ENCODE data around the gene PKNOX2. TPM values are rescaled to one million over a fixed set of nuclear protein-coding genes. Genes with fewer than 3 reads are reported as not detected.

Gene PKNOX2
- total RNA-seq, 4 donors from 2014 or later = 1.2 to 5.7 (median 2.2) TPM

DNA sequence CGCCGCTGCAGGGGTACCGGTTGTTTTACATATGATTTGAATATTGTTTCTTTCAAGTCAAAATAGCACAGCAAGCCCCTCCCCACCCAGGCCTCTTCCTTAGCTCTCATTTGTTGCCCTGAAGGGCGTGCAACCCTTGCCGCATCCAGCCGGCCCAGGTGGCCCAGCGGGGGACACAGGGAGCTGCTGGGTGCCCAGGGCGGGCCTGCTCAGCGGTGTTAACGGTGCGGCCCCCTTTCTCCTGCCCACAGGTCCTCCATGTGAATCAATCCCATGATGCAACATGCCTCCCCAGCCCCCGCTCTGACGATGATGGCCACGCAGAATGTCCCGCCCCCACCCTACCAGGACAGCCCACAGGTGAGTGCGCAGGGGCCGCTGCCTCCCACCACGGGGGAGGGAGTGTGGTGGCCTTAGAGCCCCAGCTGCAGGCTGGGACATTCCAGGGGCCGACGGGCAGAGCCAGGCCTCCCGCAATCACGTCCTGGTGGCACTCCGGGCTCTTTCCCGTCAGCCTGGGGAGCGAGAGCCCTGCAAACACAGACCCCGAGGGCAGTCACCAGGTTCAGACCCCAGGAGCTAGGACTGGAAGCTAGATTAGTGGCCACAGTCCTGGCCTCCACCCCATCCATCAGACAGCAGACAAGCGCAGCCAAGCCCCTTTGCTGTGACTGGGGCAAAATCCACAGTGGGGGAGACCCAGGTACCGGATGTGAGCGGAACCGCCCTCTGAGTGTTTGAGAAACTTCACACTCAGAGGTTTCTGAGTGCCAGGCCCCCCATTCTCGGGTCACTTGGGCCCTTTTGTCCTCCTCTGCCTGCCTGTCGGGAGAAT lies 186.7 kb downstream of the PKNOX2 start:
- Histone ChIP-seq H3K27ac (no peak overlapping the region), H3K4me1 (peaks cover 0 to 29% (median under 1%) of the 10 kb centered on the region in 3 donors)

DNA sequence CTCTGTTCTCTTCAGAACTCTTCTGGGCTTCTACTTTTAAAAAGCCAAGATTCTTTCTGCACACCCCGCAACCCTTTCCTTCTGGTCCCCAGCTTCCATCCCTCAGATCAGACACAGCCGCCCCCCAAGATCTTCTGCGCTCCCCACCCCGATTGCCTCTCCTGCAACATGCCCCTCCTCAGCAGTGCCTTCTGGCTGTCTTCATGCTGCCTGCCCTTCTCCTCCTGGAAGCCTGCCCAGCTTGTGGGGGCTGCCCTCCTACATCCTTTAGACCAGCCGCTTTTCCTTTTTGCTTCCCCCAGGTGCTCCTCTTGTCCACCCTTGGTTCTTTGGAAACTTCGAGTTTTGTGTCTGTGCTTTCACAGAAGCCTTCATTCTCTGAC lies 187.3 kb downstream of the PKNOX2 start:
- H3K27ac ChIP-seq = no peak overlapping the region
- no peaks in the 10 kb centered on the region for H3K27me3 ChIP-seq
- H3K4me1 ChIP-seq = peaks cover 0 to 23% (median 0%) of the 10 kb centered on the region in 3 donors
- no peaks in the 10 kb centered on the region for H3K9me3 ChIP-seq
- H3K36me3 ChIP-seq = peaks cover 0 to 6% of the 10 kb centered on the region in 2 donors
- 84 to 89% methylated on average over 6 of the region's 6 CpGs for WGBS, 2 donors (ENCODE audit: low coverage in 1 of 2)
- no peak for ATAC-seq
- TF ChIP-seq EP300 (IDR thresholded peaks at IDR 0.05) (no peak), POLR2AphosphoS5 (IDR thresholded peaks at IDR 0.05) (no peak), POLR2A (IDR thresholded peaks at IDR 0.05) (no peak)
- TF ChIP-seq, protein P1, sequence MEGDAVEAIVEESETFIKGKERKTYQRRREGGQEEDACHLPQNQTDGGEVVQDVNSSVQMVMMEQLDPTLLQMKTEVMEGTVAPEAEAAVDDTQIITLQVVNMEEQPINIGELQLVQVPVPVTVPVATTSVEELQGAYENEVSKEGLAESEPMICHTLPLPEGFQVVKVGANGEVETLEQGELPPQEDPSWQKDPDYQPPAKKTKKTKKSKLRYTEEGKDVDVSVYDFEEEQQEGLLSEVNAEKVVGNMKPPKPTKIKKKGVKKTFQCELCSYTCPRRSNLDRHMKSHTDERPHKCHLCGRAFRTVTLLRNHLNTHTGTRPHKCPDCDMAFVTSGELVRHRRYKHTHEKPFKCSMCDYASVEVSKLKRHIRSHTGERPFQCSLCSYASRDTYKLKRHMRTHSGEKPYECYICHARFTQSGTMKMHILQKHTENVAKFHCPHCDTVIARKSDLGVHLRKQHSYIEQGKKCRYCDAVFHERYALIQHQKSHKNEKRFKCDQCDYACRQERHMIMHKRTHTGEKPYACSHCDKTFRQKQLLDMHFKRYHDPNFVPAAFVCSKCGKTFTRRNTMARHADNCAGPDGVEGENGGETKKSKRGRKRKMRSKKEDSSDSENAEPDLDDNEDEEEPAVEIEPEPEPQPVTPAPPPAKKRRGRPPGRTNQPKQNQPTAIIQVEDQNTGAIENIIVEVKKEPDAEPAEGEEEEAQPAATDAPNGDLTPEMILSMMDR (IDR thresholded peaks at IDR 0.05) = no peak
- H3K4me3 ChIP-seq = no peak overlapping the region

More for the DNA sequence above, 186.7 kb downstream of the PKNOX2 start:
- TF ChIP-seq POLR2AphosphoS5 (IDR thresholded peaks at IDR 0.05) = no peak
- no peak for TF ChIP-seq EP300 (IDR thresholded peaks at IDR 0.05)
- no peak for TF ChIP-seq POLR2A (IDR thresholded peaks at IDR 0.05)
- TF ChIP-seq, protein P1 (IDR thresholded peaks at IDR 0.05) = no peak
- Histone ChIP-seq H3K36me3 (peaks cover 0 to 6% of the 10 kb centered on the region in 2 donors), H3K4me3 (no peak overlapping the region), H3K9me3 (no peaks in the 10 kb centered on the region), H3K27me3 (no peaks in the 10 kb centered on the region)
- no peak for ATAC-seq
- WGBS, 2 donors (ENCODE audit: low coverage in 1 of 2) = 61 to 84% methylated on average over 10 of the region's 32 CpGs

- WGBS, 2 donors (ENCODE audit: low coverage in 1 of 2) = 50 to 81% methylated on average over 1 to 2 of the region's 2 CpGs
- TF ChIP-seq, protein P1 (IDR thresholded peaks at IDR 0.05) = no peak
- TF ChIP-seq POLR2A (IDR thresholded peaks at IDR 0.05) = no peak
- no peak for TF ChIP-seq POLR2AphosphoS5 (IDR thresholded peaks at IDR 0.05)
- TF ChIP-seq EP300 (IDR thresholded peaks at IDR 0.05) = no peak
Measured at GRCh38 chr11:125356797-125357196, 192.2 kb downstream of the PKNOX2 start.

DNA sequence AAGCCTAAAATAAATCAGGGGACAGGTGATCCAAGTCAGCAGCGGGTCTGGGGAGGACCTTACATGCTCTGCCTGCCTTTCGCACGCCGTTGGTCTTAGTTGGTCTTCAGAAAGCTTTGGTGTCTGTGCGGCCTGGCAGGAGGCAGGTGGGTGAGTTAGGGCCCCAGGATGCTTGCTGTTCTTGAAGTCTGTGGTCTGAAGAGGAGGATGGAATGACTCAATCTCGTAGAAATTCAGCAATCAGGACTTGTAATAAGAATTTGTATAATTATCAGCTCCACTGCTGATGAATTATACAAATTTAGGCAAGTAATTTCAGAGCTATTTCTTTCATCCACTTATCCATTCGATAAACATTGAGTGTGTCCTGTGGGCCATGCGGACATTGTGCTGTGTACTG lies 193.0 kb downstream of the PKNOX2 start:
- WGBS, 2 donors (ENCODE audit: low coverage in 1 of 2) = 92 to 93% methylated on average over 3 to 6 of the region's 8 CpGs
- TF ChIP-seq EP300 (IDR thresholded peaks at IDR 0.05) = no peak
- no peak for TF ChIP-seq POLR2AphosphoS5 (IDR thresholded peaks at IDR 0.05)
- TF ChIP-seq POLR2A (IDR thresholded peaks at IDR 0.05) = no peak
- TF ChIP-seq, protein P1 (IDR thresholded peaks at IDR 0.05) = no peak
- peaks cover 0 to 6% of the 10 kb centered on the region in 2 donors for H3K36me3 ChIP-seq

More at GRCh38 chr11:125356797-125357196, 192.2 kb downstream of the PKNOX2 start:
- Histone ChIP-seq H3K27ac (no peak overlapping the region), H3K27me3 (no peaks in the 10 kb centered on the region), H3K4me1 (no peaks in the 10 kb centered on the region), H3K36me3 (peaks cover 0 to 6% of the 10 kb centered on the region in 2 donors), H3K9me3 (no peaks in the 10 kb centered on the region), H3K4me3 (no peak overlapping the region)
- no peak for ATAC-seq

More for the DNA sequence above, 193.0 kb downstream of the PKNOX2 start:
- ATAC-seq = no peak
- H3K4me1 ChIP-seq = no peaks in the 10 kb centered on the region
- no peak overlapping the region for H3K27ac ChIP-seq
- no peak overlapping the region for H3K4me3 ChIP-seq
- H3K27me3 ChIP-seq = no peaks in the 10 kb centered on the region
- H3K9me3 ChIP-seq = no peaks in the 10 kb centered on the region

All from gastroesophageal sphincter (tissue), 4 donors.